ENCODE results near the gene NAGS.

The NAGS gene

GRCh38 chr17:44010966-44011647 lies 6.7 kb downstream of the NAGS start:
- H3K4me2 ChIP-seq (ENCODE audit: low read length): no peak overlapping the region
- no peak overlapping the region for H3K9ac ChIP-seq (ENCODE audit: low read length)
- H3K27ac ChIP-seq (ENCODE audit: low read depth, low read length, poor library complexity, severe bottlenecking): no peak overlapping the region

GRCh38 chr17:44011876-44012275 lies 7.5 kb downstream of the NAGS start:
- Histone ChIP-seq H3K9me3 (ENCODE audit: low read length) (no peaks in the 10 kb centered on the region), H3K4me3 (ENCODE audit: low read depth, low read length, poor library complexity, severe bottlenecking) (no peak overlapping the region), H3K27me3 (ENCODE audit: insufficient read depth, low read length) (no peaks in the 10 kb centered on the region), H3K9ac (ENCODE audit: low read length) (no peak overlapping the region), H3F3A (ENCODE audit: insufficient read depth, low read length) (no peaks in the 10 kb centered on the region), H3K36me3 (ENCODE audit: insufficient read depth, low read length) (no peaks in the 10 kb centered on the region), H3K4me1 (ENCODE audit: insufficient read depth, low read length, severe bottlenecking) (peaks cover 25% of the 10 kb centered on the region), H2AFZ (ENCODE audit: low read length) (no peak overlapping the region), H3K27ac (ENCODE audit: low read depth, low read length, poor library complexity, severe bottlenecking) (no peak overlapping the region), H3K79me2 (ENCODE audit: insufficient read depth, low read length) (no peaks in the 10 kb centered on the region), H3K9me2 (ENCODE audit: low read depth, low read length) (no peaks in the 10 kb centered on the region), H4K20me1 (ENCODE audit: insufficient read depth, low read length) (no peaks in the 10 kb centered on the region), H3K4me2 (ENCODE audit: low read length) (no peak overlapping the region)
- TF ChIP-seq CTCF (IDR thresholded peaks at IDR 0.05; ENCODE audit: low read length) (no peak), EZH2 (IDR thresholded peaks at IDR 0.05; ENCODE audit: borderline replicate concordance, low read length) (no peak)

More at GRCh38 chr17:44010966-44011647, 6.7 kb downstream of the NAGS start:
- Histone ChIP-seq H2AFZ (ENCODE audit: low read length) (no peak overlapping the region), H3K9me3 (ENCODE audit: low read length) (no peaks in the 10 kb centered on the region), H3K79me2 (ENCODE audit: insufficient read depth, low read length) (no peaks in the 10 kb centered on the region), H3K27me3 (ENCODE audit: insufficient read depth, low read length) (peaks cover 5% of the 10 kb centered on the region; the same call in 1 of the 2 replicates), H3K4me3 (ENCODE audit: low read depth, low read length, poor library complexity, severe bottlenecking) (no peak overlapping the region), H3K9me2 (ENCODE audit: low read depth, low read length) (no peaks in the 10 kb centered on the region), H4K20me1 (ENCODE audit: insufficient read depth, low read length) (no peaks in the 10 kb centered on the region), H3K4me1 (ENCODE audit: insufficient read depth, low read length, severe bottlenecking) (peaks cover 31% of the 10 kb centered on the region), H3F3A (ENCODE audit: insufficient read depth, low read length) (no peaks in the 10 kb centered on the region), H3K36me3 (ENCODE audit: insufficient read depth, low read length) (no peaks in the 10 kb centered on the region)
- TF ChIP-seq CTCF (IDR thresholded peaks at IDR 0.05; ENCODE audit: low read length) (no peak), EZH2 (IDR thresholded peaks at IDR 0.05; ENCODE audit: borderline replicate concordance, low read length) (no peak)

GRCh38 chr17:44012391-44012790 lies 8.0 kb downstream of the NAGS start:
- no peaks in the 10 kb centered on the region for H3K27me3 ChIP-seq (ENCODE audit: insufficient read depth, low read length)
- H3K4me3 ChIP-seq (ENCODE audit: low read depth, low read length, poor library complexity, severe bottlenecking): no peak overlapping the region
- peaks cover 22% of the 10 kb centered on the region for H3K4me1 ChIP-seq (ENCODE audit: insufficient read depth, low read length, severe bottlenecking)
- H3K9me2 ChIP-seq (ENCODE audit: low read depth, low read length): no peaks in the 10 kb centered on the region
- H3K9me3 ChIP-seq (ENCODE audit: low read length): no peaks in the 10 kb centered on the region
- no peak overlapping the region for H2AFZ ChIP-seq (ENCODE audit: low read length)
- no peaks in the 10 kb centered on the region for H3K36me3 ChIP-seq (ENCODE audit: insufficient read depth, low read length)
- TF ChIP-seq EZH2 (IDR thresholded peaks at IDR 0.05; ENCODE audit: borderline replicate concordance, low read length) (no peak), CTCF (IDR thresholded peaks at IDR 0.05; ENCODE audit: low read length) (no peak)
- no peak overlapping the region for H3K9ac ChIP-seq (ENCODE audit: low read length)
- H3F3A ChIP-seq (ENCODE audit: insufficient read depth, low read length): no peaks in the 10 kb centered on the region
- H4K20me1 ChIP-seq (ENCODE audit: insufficient read depth, low read length): no peaks in the 10 kb centered on the region
- no peak overlapping the region for H3K4me2 ChIP-seq (ENCODE audit: low read length)
- no peaks in the 10 kb centered on the region for H3K79me2 ChIP-seq (ENCODE audit: insufficient read depth, low read length)
- no peak overlapping the region for H3K27ac ChIP-seq (ENCODE audit: low read depth, low read length, poor library complexity, severe bottlenecking)
